ENCODE results near the gene RASSF7. TPM values are rescaled to one million over a fixed set of nuclear protein-coding genes. Genes with fewer than 3 reads are reported as not detected.
A peak's percentile ranks its signal among the peaks of the same experiment; 100 is the strongest.
"Not testable (repeated sequence)": the region's sequence is repeated elsewhere in the genome, so short reads cannot be mapped to it uniquely, and the experiment has no call there.

The RASSF7 gene
- total RNA-seq, 1 experiment from 2014 or later, result 13.8 TPM

DNA sequence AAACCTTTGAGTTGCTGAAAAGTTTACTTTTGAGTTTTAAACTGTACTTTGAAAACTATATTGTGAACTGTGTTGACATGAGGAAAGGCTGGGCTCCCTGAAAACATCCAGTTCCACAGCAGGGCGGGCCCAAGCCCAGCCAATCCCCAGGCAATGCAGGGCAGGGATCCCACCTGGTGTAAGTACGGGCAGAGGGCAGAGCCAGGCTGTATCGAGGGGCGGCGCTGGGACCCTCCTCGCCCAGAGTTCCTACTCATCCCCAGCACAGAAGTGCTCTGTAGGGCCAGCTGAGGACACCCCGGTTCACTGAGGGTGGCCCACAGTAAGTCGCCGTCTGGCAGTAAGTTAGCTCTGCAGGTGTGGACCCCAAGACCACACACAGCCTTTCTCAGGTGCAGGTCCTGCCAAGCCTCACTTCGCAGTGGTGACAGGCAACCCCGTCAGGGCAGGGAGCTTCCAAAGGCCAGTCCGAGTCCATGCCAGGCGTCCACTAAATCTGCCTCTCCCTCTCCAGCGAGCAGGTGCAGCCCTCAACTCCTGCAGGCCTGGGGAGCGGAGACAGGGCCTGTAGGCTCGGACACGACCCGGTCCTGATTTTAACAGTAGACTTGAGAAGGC, 6.3 kb downstream of the RASSF7 start:
- H3K36me3 ChIP-seq (ENCODE audit: insufficient read depth, low read length), result no peaks in the 10 kb centered on the region
- H3K9me3 ChIP-seq (ENCODE audit: low read length), result no peaks in the 10 kb centered on the region
- H4K20me1 ChIP-seq (ENCODE audit: insufficient read depth, low read depth, low read length), result peaks cover 11% of the 10 kb centered on the region; the same call in 1 of the 2 replicates
- no peak for DNase-seq
- H3K27me3 ChIP-seq (ENCODE audit: low read length), result no peaks in the 10 kb centered on the region
- H3K9me2 ChIP-seq (replicated peaks; ENCODE audit: insufficient read depth, low read length), result no peaks in the 10 kb centered on the region
- no peak overlapping the region; the same call in 1 of the 2 replicates for H3K27ac ChIP-seq (ENCODE audit: low read length)
- peak overlapping the region; percentile 65 for H3K9ac ChIP-seq (ENCODE audit: low read length)
- H2AFZ ChIP-seq (ENCODE audit: low read length), result no peak overlapping the region
- peaks cover 6% of the 10 kb centered on the region; the same call in 1 of the 2 replicates for H3K79me2 ChIP-seq (ENCODE audit: low read length)
- H3K4me1 ChIP-seq (ENCODE audit: low read length), result peaks cover 18% of the 10 kb centered on the region
- H3K4me2 ChIP-seq (ENCODE audit: low read depth, low read length, poor library complexity, severe bottlenecking), result peak overlapping the region; percentile 83
- peak overlapping the region; percentile 68 for H3K4me3 ChIP-seq (ENCODE audit: low read length)

GRCh38 chr11:567629-568292, 7.0 kb downstream of the RASSF7 start:
- H3K4me1 ChIP-seq (ENCODE audit: low read length), result peaks cover 16% of the 10 kb centered on the region
- no peaks in the 10 kb centered on the region for H3K36me3 ChIP-seq (ENCODE audit: insufficient read depth, low read length)
- H2AFZ ChIP-seq (ENCODE audit: low read length), result no peak overlapping the region
- H3K27ac ChIP-seq (ENCODE audit: low read length), result no peak overlapping the region; the same call in 1 of the 2 replicates
- H3K79me2 ChIP-seq (ENCODE audit: low read length), result peaks cover 6% of the 10 kb centered on the region; the same call in 1 of the 2 replicates
- no peaks in the 10 kb centered on the region for H3K9me2 ChIP-seq (replicated peaks; ENCODE audit: insufficient read depth, low read length)
- H3K9me3 ChIP-seq (ENCODE audit: low read length), result no peaks in the 10 kb centered on the region
- peaks cover 11% of the 10 kb centered on the region; the same call in 1 of the 2 replicates for H4K20me1 ChIP-seq (ENCODE audit: insufficient read depth, low read depth, low read length)
- H3K9ac ChIP-seq (ENCODE audit: low read length), result peak overlapping the region; percentile 65
- H3K4me3 ChIP-seq (ENCODE audit: low read length), result peak overlapping the region; percentile 68
- no peak for DNase-seq
- H3K27me3 ChIP-seq (ENCODE audit: low read length), result no peaks in the 10 kb centered on the region
- peak overlapping the region; percentile 83 for H3K4me2 ChIP-seq (ENCODE audit: low read depth, low read length, poor library complexity, severe bottlenecking)

- no peaks in the 10 kb centered on the region for H3K36me3 ChIP-seq (ENCODE audit: insufficient read depth, low read length)
- H4K20me1 ChIP-seq (ENCODE audit: insufficient read depth, low read depth, low read length), result peaks cover 11% of the 10 kb centered on the region; the same call in 1 of the 2 replicates
- H3K9ac ChIP-seq (ENCODE audit: low read length), result peak overlapping the region; percentile 86
- peak overlapping the region; percentile 80 for H3K4me3 ChIP-seq (ENCODE audit: low read length)
- no peaks in the 10 kb centered on the region for H3K9me2 ChIP-seq (replicated peaks; ENCODE audit: insufficient read depth, low read length)
- no peak overlapping the region for H2AFZ ChIP-seq (ENCODE audit: low read length)
- peak overlapping the region; percentile 95 for H3K4me2 ChIP-seq (ENCODE audit: low read depth, low read length, poor library complexity, severe bottlenecking)
- peak; percentile 98 for DNase-seq
- H3K79me2 ChIP-seq (ENCODE audit: low read length), result peaks cover 6% of the 10 kb centered on the region; the same call in 1 of the 2 replicates
- H3K9me3 ChIP-seq (ENCODE audit: low read length), result no peaks in the 10 kb centered on the region
- no peaks in the 10 kb centered on the region for H3K27me3 ChIP-seq (ENCODE audit: low read length)
- H3K27ac ChIP-seq (ENCODE audit: low read length), result no peak overlapping the region
- H3K4me1 ChIP-seq (ENCODE audit: low read length), result peaks cover 16% of the 10 kb centered on the region
Observed at GRCh38 chr11:568306-569157, 7.8 kb downstream of the RASSF7 start.

GRCh38 chr11:569158-569885, 8.6 kb downstream of the RASSF7 start:
- Histone ChIP-seq H3K4me1 (ENCODE audit: low read length) (peaks cover 18% of the 10 kb centered on the region), H3K79me2 (ENCODE audit: low read length) (peaks cover 6% of the 10 kb centered on the region; the same call in 1 of the 2 replicates), H3K9ac (ENCODE audit: low read length) (peak overlapping the region; percentile 86), H3K4me2 (ENCODE audit: low read depth, low read length, poor library complexity, severe bottlenecking) (peak overlapping the region; percentile 95), H3K36me3 (ENCODE audit: insufficient read depth, low read length) (no peaks in the 10 kb centered on the region), H4K20me1 (ENCODE audit: insufficient read depth, low read depth, low read length) (0 out of 2 replicates have a peak, but pooled peaks cover 6% of the 10 kb centered on the region), H2AFZ (ENCODE audit: low read length) (no peak overlapping the region), H3K9me2 (replicated peaks; ENCODE audit: insufficient read depth, low read length) (no peaks in the 10 kb centered on the region), H3K27ac (ENCODE audit: low read length) (no peak overlapping the region), H3K27me3 (ENCODE audit: low read length) (no peaks in the 10 kb centered on the region), H3K4me3 (ENCODE audit: low read length) (peak overlapping the region; percentile 80), H3K9me3 (ENCODE audit: low read length) (no peaks in the 10 kb centered on the region)
- no peak for DNase-seq

GRCh38 chr11:571802-572185, 11.0 kb downstream of the RASSF7 start:
- H3K9me2 ChIP-seq (replicated peaks; ENCODE audit: insufficient read depth, low read length), result no peaks in the 10 kb centered on the region
- DNase-seq, result no peak
- no peaks in the 10 kb centered on the region for H3K27me3 ChIP-seq (ENCODE audit: low read length)
- H3K4me3 ChIP-seq (ENCODE audit: low read length), result no peak overlapping the region
- H2AFZ ChIP-seq (ENCODE audit: low read length), result no peak overlapping the region
- H3K9ac ChIP-seq (ENCODE audit: low read length), result no peak overlapping the region
- no peak overlapping the region for H3K27ac ChIP-seq (ENCODE audit: low read length)
- H3K9me3 ChIP-seq (ENCODE audit: low read length), result no peaks in the 10 kb centered on the region
- H3K36me3 ChIP-seq (ENCODE audit: insufficient read depth, low read length), result no peaks in the 10 kb centered on the region
- H3K4me1 ChIP-seq (ENCODE audit: low read length), result peaks cover 23% of the 10 kb centered on the region
- no peaks in the 10 kb centered on the region; the same call in 1 of the 2 replicates for H4K20me1 ChIP-seq (ENCODE audit: insufficient read depth, low read depth, low read length)
- peaks cover 7% of the 10 kb centered on the region for H3K79me2 ChIP-seq (ENCODE audit: low read length)
- H3K4me2 ChIP-seq (ENCODE audit: low read depth, low read length, poor library complexity, severe bottlenecking), result no peak overlapping the region

- Histone ChIP-seq H3K9ac (ENCODE audit: low read length) (no peak overlapping the region), H3K4me3 (ENCODE audit: low read length) (no peak overlapping the region), H3K79me2 (ENCODE audit: low read length) (peaks cover 16% of the 10 kb centered on the region), H3K9me2 (replicated peaks; ENCODE audit: insufficient read depth, low read length) (no peaks in the 10 kb centered on the region), H3K36me3 (ENCODE audit: insufficient read depth, low read length) (no peaks in the 10 kb centered on the region), H4K20me1 (ENCODE audit: insufficient read depth, low read depth, low read length) (peaks cover 14% of the 10 kb centered on the region; the same call in 1 of the 2 replicates), H3K4me2 (ENCODE audit: low read depth, low read length, poor library complexity, severe bottlenecking) (no peak overlapping the region), H2AFZ (ENCODE audit: low read length) (no peak overlapping the region), H3K27me3 (ENCODE audit: low read length) (no peaks in the 10 kb centered on the region), H3K27ac (ENCODE audit: low read length) (no peak overlapping the region), H3K4me1 (ENCODE audit: low read length) (peaks cover 25% of the 10 kb centered on the region), H3K9me3 (ENCODE audit: low read length) (no peaks in the 10 kb centered on the region)
- no peak for DNase-seq
Observed at GRCh38 chr11:573146-573759, 12.5 kb downstream of the RASSF7 start.

- not testable (repeated sequence) for DNase-seq; H3K27me3 ChIP-seq (ENCODE audit: low read length); H2AFZ ChIP-seq (ENCODE audit: low read length); H3K9me3 ChIP-seq (ENCODE audit: low read length); H3K9me2 ChIP-seq (replicated peaks; ENCODE audit: insufficient read depth, low read length); H3K4me3 ChIP-seq (ENCODE audit: low read length); H3K27ac ChIP-seq (ENCODE audit: low read length); H3K36me3 ChIP-seq (ENCODE audit: insufficient read depth, low read length); H3K9ac ChIP-seq (ENCODE audit: low read length)
- Histone ChIP-seq H3K79me2 (ENCODE audit: low read length) (peaks cover 25% of the 10 kb centered on the region), H3K4me2 (ENCODE audit: low read depth, low read length, poor library complexity, severe bottlenecking) (peak overlapping the region; percentile 11), H4K20me1 (ENCODE audit: insufficient read depth, low read depth, low read length) (peaks cover 23% of the 10 kb centered on the region; the same call in 1 of the 2 replicates), H3K4me1 (ENCODE audit: low read length) (peaks cover 24% of the 10 kb centered on the region)
Observed at GRCh38 chr11:574031-574570, 13.3 kb downstream of the RASSF7 start.
